Stimulated activated naive CD4-positive, alpha-beta T cell (primary cell): ENCODE data around the gene NPHS1.
"Not testable (repeated sequence)": the region's sequence is repeated elsewhere in the genome, so short reads cannot be mapped to it uniquely, and the experiment has no call there.

Experiments used
- DNase-seq, 6 experiments: peaks; one replicate each; lab custom pipeline; 2025; lab: John Stamatoyannopoulos, UW

NPHS1 gene

DNA sequence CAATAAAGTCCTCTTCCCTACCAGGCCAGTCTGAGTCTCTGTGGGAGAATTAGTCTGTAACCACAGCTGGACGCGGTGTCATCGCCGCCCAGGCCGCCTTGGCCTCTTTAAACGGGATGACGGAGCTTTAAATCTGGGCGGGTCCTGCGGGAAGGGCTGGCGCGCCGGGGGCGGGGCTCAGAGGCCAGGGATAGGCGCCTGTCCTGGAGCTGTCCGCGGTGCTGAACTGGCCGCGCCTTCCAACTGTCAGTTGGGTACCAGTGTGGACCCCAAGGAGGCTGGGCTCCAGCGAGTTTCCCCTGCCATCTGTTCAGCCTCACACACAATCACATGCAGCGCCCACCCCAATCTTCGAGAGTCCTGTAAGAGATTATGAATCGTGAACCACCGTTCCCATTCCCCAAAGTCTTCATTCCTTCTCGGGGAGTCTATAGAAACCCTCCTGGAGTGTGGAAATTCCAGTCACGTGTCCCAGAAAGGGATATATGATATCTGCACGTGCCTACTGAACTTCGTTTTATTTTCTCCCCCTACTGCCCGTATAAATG is 27.5 kb upstream of the NPHS1 start:
- peak in 5 of 6 experiments; percentile 46 to 73 (median 59) for DNase-seq

DNA sequence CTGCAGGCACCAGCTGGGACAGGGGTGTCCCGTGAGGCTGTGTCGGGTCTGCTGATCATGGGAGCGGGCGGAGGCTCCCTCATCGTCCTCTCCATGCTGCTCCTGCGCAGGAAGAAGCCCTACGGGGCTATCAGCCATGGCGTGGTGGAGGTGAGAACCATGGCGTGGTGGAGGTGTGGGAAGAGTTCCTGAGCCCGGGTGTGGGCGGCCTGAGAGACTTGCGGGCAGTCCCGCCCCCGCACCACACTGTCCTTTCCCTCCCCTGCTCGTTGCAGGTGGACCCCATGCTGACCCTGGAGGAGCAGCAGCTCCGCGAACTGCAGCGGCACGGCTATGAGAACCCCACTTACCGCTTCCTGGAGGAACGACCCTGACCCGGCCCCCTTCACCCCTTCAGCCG is 26.8 kb upstream of the NPHS1 start:
- DNase-seq, result no peak

DNA sequence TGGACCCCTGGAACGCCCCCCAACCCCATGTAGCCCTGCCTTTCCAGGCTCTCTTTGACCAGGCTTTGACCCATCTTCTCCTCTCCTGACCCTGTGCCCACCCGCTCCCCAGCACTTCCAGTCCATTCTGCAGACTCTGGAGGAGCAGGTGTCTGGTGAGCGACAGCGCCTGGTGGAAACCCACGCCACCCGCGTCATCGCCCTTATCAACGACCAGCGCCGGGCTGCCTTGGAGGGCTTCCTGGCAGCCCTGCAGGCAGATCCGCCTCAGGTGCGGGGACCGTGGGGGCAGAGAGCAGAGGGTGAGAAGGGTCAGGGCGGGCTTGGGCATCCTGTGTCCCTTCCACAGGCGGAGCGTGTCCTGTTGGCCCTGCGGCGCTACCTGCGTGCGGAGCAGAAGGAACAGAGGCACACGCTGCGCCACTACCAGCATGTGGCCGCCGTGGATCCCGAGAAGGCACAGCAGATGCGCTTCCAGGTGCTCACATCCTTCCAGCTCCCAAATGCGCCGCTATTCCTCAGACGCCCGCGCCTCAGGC is 22.2 kb upstream of the NPHS1 start:
- DNase-seq, result no peak

DNA sequence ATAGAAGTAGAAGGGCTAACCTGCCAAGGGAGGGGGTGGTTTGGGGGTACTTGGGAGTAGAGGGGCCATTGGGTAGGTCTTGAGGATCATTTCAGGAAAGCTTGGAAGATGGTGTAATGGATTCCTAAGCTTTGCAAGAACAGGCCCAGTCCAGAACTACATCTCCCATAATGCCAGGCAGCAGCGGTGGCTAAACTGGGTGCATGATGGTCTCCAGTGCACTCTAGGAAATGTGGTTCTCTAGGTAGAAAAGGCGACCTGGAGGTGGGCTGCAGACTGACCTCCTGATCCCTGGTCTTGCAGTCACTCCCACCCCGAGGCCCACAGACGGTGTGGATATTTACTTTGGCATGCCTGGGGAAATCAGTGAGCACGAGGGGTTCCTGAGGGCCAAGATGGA is 19.9 kb upstream of the NPHS1 start:
- DNase-seq, result no peak

DNA sequence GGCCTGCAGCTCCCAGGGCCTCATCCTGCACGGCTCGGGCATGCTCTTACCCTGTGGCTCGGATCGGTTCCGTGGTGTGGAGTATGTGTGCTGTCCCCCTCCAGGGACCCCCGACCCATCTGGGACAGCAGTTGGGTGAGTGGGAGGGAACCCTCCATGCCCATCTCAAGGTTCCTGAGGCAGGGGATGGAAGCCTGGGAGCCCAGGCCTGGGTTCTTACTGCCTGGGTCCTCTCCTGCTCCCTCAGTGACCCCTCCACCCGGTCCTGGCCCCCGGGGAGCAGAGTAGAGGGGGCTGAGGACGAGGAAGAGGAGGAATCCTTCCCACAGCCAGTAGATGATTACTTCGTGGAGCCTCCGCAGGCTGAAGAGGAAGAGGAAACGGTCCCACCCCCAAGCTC is 19.3 kb upstream of the NPHS1 start:
- no peak for DNase-seq

DNA sequence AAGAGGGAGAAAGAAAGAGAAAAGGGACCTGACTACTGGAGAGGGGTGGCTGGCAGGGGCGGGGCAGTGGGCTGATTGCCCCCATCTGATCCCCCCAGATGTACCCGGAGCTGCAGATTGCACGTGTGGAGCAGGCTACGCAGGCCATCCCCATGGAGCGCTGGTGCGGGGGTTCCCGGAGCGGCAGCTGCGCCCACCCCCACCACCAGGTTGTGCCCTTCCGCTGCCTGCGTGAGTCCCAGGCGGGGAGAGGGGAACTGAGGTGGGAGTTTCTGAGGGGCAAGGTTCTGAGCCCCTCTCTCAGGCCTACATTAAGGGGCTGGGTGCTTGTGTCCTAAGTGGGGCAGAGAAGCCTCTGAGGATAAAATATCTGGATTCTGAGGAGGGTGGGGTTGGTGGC is 18.5 kb upstream of the NPHS1 start:
- DNase-seq, result no peak

DNA sequence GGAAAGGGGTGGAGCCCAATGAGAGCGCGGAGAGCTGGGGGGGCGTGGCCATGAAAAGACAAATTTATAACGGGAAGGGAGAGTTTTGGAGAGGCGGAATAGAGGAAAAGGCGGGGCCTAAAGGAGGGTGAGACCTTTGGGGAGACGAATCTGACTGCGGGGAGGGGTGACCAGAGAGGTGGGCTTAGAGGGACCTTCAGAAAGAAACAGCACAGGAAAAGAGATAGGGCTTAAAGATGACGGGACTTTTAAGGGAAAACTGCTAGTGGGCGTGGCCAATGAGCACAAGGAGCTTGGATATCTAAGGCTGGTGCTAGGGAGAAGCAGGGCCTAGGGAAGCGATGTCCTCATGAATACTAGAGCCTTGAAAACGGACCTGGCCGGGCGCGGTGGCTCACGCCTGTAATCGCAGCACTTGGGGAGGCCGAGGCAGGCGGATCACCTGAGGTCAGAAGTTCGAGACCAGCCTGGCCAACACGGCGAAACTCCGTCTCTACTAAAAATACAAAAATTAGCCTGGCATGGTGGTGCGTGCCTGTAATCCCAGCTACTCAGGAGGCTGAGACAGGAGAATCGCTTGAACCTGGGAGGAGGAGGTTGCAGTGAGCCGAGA is 17.9 kb upstream of the NPHS1 start:
- DNase-seq, result not testable (repeated sequence)

DNA sequence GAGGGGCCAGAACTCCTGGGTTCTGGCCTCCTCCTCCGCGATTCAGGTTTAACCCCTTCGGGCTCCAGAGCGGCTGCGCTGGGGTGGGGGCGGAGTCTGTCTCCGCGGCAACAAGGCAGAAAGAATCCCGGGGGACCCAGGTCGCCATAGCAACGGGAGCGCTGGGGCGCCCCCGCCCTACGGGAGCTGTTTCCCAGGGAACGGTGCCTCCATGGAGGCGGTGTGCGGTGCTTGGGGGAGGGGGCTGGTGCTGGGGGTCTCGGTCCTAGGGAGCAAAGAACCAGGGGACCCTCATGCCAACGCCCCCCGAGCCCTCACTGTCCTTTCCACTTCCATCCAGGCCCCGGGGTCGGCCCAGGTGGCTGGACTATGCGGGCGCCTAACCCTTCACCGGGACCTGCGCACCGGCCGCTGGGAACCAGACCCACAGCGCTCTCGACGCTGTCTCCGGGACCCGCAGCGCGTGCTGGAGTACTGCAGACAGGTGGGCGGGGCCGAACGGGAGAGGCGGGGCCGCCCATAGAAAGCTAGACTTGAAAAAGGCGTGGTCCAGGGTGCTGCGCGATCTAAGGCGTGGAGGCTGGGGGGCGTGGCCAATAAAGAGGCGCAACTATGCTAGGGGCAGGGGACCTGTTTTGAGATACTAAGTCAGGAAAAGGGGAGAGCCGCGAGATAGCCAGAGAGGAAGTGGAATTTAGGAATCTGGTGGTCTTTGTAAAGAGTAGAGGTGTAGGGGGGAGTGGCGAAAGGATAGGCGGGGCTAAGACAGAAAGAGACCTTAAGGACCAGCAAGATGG is 17.2 kb upstream of the NPHS1 start:
- peak; percentile 51 to 79 (median 72) for DNase-seq

DNA sequence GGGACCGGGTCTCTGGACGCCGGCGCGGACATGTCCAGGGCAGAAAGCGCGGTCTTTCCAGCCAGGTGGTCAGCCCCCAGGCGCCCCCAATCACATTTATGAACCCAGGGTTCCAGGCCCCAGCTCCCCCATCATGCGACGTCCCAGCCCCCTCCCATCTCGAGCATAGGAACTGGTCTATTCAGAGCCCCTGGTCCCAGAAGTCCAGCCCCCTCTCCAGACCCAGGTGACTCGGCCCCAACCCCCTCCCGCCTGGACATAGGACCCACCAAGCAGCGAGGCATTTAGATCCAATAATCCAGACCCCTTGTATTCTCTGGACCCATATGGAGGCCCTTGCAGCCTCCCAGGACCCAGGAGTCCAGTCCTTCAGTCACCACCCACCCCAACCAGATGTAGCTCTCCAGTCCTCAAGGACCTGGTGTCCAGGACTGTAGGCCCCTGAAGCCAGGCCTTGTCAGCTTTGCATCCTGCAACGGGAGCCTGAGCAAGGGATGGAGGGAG is 16.6 kb upstream of the NPHS1 start:
- DNase-seq, result no peak

DNA sequence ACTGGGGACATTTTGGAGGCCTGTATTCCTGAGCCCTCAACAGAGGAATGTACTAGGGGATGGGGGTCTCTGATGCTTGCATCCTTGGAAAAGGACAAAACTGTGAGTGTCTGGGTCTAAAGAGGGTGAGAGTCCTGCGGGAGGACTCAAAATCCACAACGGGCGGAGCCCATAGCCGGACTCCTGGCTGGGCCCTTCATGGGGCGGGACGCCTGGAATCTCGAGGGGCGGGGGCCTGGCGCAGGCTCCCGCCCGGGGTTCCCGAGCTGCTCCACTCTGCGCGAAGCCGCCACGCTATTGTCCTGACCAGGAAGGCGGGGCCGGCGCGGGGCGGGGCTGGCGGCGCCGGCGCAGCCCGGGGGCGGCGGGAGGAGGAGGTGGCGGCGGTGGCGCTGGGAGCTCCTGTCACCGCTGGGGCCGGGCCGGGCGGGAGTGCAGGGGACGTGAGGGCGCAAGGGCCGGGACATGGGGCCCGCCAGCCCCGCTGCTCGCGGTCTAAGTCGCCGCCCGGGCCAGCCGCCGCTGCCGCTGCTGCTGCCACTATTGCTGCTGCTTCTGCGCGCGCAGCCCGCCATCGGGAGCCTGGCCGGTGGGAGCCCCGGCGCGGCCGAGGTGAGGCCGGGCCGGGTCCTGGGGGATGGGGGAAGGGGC is 16.0 kb upstream of the NPHS1 start, which contains the start of gene APLP1:
APLP1 (plus strand) TSS at position 403 of the 651 bp plus-strand sequence; CDS start at position 466, 63 bp downstream.
- peak in 5 of 6 experiments; percentile 12 to 46 (median 32) for DNase-seq

DNA sequence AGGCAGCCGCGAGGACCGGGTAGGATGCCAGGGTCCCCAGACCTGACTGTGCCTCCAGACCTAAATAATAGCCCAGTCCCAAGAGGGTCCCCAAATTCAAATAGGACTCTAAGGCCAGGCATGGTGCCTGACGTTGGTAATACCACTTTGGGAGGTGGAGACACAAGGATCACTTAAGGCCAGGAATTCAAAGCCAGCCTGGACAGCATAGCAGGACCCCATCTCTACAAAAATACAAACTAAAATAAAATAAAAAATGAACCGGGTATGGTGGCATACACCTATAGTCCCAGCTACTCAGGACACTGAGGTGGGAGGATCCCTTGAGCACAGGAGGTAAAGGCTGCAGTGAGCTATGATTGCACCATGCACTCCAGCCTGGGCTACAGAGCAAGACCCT is 10.7 kb upstream of the NPHS1 start:
- no peak for DNase-seq

DNA sequence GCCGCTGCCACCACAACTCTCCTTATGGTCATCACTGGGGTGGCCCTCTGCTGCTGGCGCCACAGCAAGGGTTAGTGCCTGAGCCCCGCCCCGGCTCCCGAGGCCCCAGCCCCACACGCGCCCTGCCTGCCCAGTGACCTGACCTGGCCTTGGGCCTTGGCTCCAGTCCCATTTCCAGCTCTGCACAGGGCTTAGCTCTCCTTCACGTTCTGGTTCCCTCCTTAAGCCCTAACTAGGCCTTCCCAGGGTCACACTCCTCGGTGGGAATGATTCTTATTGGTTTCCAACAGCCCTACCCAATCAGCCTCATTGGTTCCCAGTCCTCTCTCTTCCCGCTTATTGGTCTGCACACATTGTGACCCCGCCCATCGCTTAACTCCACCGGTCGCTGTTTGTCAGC is 10.2 kb upstream of the NPHS1 start:
- DNase-seq, result no peak

DNA sequence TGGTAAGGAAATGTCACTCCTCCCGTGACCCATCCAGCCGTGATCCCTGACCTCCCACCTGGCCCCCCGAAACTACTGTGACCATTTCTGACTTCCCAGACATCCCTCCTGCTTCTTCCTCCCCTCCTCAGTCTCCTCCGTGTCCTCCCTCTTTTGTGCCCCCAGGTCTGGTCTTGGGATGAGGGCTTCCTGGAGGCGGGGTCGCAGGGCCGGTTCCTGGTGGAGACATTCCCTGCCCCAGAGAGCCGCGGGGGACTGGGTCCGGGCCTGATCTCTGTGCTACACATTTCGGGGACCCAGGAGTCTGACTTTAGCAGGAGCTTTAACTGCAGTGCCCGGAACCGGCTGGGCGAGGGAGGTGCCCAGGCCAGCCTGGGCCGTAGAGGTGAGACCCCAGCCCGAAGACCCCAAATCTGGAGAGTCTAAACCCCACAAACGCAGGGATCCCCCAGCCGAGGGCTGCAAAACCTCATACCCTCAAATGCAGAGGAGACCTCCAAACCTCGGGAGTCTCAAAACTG is 9.4 kb upstream of the NPHS1 start:
- DNase-seq, result no peak

DNA sequence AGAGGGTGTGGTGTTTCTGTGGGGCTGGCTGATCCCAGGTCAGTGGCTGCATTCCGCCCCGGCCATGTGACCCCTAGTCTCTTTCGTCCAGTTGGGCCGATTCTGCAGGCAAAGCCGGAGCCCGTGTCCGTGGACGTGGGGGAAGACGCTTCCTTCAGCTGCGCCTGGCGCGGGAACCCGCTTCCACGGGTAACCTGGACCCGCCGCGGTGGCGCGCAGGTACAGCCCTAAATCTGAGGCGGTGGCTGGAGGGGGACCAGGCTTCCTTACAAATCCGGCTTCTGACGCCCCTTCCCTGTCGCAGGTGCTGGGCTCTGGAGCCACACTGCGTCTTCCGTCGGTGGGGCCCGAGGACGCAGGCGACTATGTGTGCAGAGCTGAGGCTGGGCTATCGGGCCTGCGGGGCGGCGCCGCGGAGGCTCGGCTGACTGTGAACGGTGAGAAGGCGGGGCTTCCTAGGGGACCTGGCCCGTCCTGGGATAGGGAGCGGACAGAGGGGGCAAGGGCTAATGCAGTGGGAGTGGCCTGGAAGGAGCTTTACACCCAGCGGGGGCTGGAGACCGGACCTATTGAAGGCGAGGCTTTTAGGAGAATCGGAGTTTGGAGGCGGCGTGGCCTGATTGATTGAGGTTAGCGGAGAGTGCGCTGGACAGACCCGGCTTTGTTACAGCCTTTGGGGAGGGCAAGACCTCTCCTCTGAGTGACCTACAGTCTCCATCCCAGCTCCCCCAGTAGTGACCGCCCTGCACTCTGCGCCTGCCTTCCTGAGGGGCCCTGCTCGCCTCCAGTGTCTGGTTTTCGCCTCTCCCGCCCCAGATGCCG is 8.7 kb upstream of the NPHS1 start:
- DNase-seq, result no peak

DNA sequence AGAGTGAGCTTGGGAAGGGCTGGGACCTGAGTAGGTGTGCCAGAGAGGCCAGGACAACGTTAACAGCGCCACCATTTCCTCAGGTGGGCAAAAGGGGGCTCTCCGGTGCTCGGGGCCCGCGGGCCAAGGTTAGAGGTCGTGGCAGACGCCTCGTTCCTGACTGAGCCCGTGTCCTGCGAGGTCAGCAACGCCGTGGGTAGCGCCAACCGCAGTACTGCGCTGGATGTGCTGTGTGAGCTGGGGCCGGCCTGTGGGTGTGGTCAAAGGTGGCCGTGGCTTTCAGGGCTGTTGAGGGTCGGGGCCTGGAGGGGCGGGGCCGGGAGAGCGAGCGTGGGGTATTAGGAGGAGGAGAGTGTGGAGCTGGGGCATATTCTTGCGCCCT is 8.1 kb upstream of the NPHS1 start:
- no peak for DNase-seq

DNA sequence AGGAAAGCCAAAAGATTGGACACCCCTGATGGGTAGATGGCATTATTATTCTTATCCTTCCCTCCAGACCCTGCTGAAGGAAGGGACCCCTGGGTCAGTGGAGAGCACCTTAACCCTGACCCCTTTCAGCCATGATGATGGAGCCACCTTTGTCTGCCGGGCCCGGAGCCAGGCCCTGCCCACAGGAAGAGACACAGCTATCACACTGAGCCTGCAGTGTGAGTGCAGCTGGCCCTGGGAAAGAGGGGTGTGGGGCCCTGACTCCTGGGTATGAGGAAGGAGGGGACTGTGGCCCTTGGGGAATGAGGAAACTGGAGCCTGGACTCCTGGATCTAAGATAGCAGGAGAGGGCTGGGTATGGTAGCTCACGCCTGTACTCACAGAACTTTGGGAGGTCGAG is 7.1 kb upstream of the NPHS1 start:
- DNase-seq, result no peak

DNA sequence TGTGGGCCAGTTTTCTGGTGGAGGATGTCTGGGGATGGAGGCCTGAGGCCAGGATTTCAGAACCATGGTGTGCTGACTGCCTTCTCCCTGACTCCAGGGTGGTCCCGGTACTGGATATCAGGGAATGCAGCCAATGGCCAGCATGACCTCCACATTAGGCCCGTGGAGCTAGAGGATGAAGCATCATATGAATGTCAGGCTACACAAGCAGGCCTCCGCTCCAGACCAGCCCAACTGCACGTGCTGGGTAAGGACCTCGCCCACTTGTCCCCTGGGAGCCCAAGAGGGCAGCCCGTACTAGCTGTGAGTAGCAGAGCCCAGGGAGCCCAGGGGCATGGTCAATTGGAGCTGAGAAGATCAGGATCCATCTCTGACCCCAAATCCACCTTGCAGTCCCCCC is 6.0 kb upstream of the NPHS1 start:
- DNase-seq, result no peak

DNA sequence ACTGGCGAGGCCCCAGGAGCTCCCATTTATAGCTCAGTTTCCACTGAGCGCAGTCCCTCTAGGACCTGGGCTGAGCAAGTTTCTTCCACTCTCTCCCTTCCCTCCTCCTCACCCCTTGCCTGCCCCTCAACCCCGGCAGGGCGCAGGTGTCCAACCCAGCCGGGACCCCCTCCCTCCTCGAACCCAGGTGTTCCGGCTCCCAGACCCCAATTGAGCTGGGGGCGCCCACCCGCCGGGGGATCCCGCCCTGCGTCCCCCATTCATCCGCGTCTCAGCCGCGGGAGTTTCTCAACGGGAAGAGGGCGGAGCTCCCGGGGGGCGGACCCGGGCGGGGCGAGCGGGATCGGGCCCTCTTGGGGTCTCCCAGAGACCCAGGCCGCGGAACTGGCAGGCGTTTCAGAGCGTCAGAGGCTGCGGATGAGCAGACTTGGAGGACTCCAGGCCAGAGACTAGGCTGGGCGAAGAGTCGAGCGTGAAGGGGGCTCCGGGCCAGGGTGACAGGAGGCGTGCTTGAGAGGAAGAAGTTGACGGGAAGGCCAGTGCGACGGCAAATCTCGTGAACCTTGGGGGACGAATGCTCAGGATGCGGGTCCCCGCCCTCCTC is 4.3 kb upstream of the NPHS1 start, which contains the start of gene KIRREL2:
KIRREL2 (plus strand) TSS at position 366 of the 604 bp plus-strand sequence; CDS start at position 575, 209 bp downstream.
- peak in 4 of 6 experiments; percentile 11 to 48 (median 29) for DNase-seq

DNA sequence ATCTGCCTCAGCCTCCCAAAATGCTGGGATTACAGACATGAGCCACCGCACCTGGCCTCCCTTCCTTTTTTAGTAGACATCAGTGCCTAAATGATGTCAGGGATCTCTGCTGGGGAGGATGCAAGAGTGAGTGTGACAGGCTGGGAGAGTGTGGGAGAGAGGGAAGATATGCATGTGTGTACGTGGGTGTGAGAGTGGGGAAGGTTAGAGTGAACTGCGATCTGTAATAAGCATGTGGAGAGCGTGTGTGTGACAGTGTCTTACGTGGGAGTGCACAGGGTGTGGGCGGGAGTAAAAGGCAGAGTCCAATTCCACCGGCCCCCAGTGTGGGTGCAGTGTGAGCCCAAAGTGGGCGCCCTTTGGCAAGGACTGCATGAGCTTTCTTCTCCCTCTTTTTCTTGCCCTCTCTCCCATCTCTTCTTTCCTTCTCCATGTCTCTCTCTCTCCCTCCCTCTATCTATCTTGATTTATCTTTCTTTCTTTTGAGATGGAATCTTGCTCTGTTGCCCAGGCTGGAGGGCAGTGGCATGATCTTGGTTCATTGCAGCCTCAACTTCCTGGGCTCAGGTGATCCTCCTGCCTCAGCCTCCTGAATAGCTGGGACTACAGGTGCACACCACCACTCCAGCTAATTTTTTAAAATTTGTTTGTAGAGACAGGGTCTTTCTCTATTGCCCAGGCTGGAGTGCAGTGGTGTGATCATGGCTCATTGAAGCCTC is 893 bp upstream of the NPHS1 start:
- DNase-seq, result no peak
